Panc1 (cell line): Measurements from ENCODE around the gene ACYP2. TPM values are rescaled to one million over a fixed set of nuclear protein-coding genes. Genes with fewer than 3 reads are reported as not detected.
"Not testable (repeated sequence)": the region's sequence is repeated elsewhere in the genome, so short reads cannot be mapped to it uniquely, and the experiment has no call there.

Experiments
- ATAC-seq: fragments of 200-7000 bp; cut with Tn5 transposase; 2 replicates; pipeline ENCODE4 v1.9.1; 2020; ENCODE audit warnings: mild to moderate bottlenecking, moderate library complexity
- BruUV-seq: library from RNA; stranded (reverse); fragments of 400-500 nt; replicated peaks from 2 replicates; lab custom pipeline; 2021; lab: Mats Ljungman, UMichigan
- CTCF ChIA-PET: fragments of 300-600 bp; sonication (Branson Sonifier 250); formaldehyde crosslinking; loops from one replicate; lab custom pipeline; 2022; ENCODE audit warnings: antibody characterized with exemption; lab: Charles Lee
- POLR2A ChIA-PET: fragments of 300-600 bp; sonication (Branson Sonifier 250); formaldehyde crosslinking; loops from one replicate; lab custom pipeline; 2022; ENCODE audit warnings: antibody characterized with exemption; lab: Charles Lee
- DNase-seq: peaks from one replicate; pipeline ENCODE4 v3.0.0-alpha.2; 2010; ENCODE audit warnings: low read depth, low spot score
- H3K27ac ChIP-seq: 2 replicates; pipeline ENCODE4 v1.5.1; 2011; ENCODE audit warnings: mild to moderate bottlenecking, low read length, inconsistent platforms
- H3K27me3 ChIP-seq: fragments of 200-500 bp; sonication (Bioruptor generic); 2 replicates; pipeline ENCODE4 v1.6.0; 2014; ENCODE audit warnings: low read length, inconsistent platforms; ENCODE audit not compliant: control insufficient read depth, insufficient read depth
- H3K36me3 ChIP-seq: fragments of 200-500 bp; sonication (Bioruptor generic); 2 replicates; pipeline ENCODE4 v1.5.1; 2014; ENCODE audit warnings: inconsistent platforms, mild to moderate bottlenecking, low read length, moderate library complexity; ENCODE audit not compliant: control insufficient read depth, insufficient read depth
- H3K4me1 ChIP-seq: 2 replicates; pipeline ENCODE4 v1.5.1; 2011; ENCODE audit warnings: inconsistent platforms, mild to moderate bottlenecking, low read length, moderate library complexity; ENCODE audit not compliant: control insufficient read depth, insufficient read depth
- H3K4me3 ChIP-seq, 2 experiments: 2 replicates each; pipeline ENCODE4 v1.5.1; 2011 to 2012; ENCODE audit warnings: low read depth in 2 of 2, low read length in 2 of 2, mild to moderate bottlenecking in 2 of 2, inconsistent platforms in 1 of 2, moderate library complexity in 1 of 2
- H3K9me3 ChIP-seq: fragments of 200-500 bp; sonication (Bioruptor generic); 2 replicates; pipeline ENCODE4 v1.5.1; 2014; ENCODE audit warnings: low read depth, mild to moderate bottlenecking, inconsistent platforms, low read length, moderate library complexity; ENCODE audit not compliant: control insufficient read depth, insufficient read depth
- CTCF ChIP-seq: fragments of 450-650 bp; IDR thresholded peaks from 2 replicates; pipeline ENCODE4 v1.5.1; 2017; ENCODE audit warnings: mild to moderate bottlenecking
- POLR2AphosphoS5 ChIP-seq: IDR thresholded peaks from 2 replicates; pipeline ENCODE4 v1.6.1; 2012; ENCODE audit warnings: mild to moderate bottlenecking, low read depth, low read length, moderate library complexity
- REST ChIP-seq, 2 experiments: IDR thresholded peaks; 2 replicates each; pipeline ENCODE4 v1.6.1; 2011 to 2012; ENCODE audit warnings: low read depth in 2 of 2, control low read depth in 1 of 2, low read length in 1 of 2, mild to moderate bottlenecking in 1 of 2, moderate library complexity in 1 of 2; ENCODE audit not compliant: insufficient read depth in 1 of 2
- SIN3A ChIP-seq: IDR thresholded peaks from 2 replicates; pipeline ENCODE4 v1.6.1; 2012; ENCODE audit warnings: low read depth, mild to moderate bottlenecking, low read length, moderate library complexity, borderline replicate concordance; ENCODE audit not compliant: insufficient read depth
- TCF7L2 ChIP-seq: IDR thresholded peaks from 2 replicates; pipeline ENCODE4 v1.6.1; 2011; ENCODE audit warnings: mild to moderate bottlenecking, low read depth, low read length, inconsistent platforms
- in situ Hi-C: cut with HindIII; loops from 2 replicates; pipeline ENCODE4 v1.10.0; 2016; ENCODE audit warnings: low sequenced_read_pairs, low pct_unique_long_range_greater_than_20kb
- intact Hi-C: fragments of 100-400 bp; cut with micrococcal nuclease; formaldehyde crosslinking; loops from one replicate; pipeline ENCODE4 v1.10.0; 2022; ENCODE audit not compliant: unreplicated experiment
- total RNA-seq: library from RNA; stranded (reverse); gene quantifications from one replicate; pipeline ENCODE4 v1.2.1, GENCODE V29; 2021; ENCODE audit not compliant: unreplicated experiment

Gene ACYP2
- total RNA-seq, 1 experiment from 2014 or later = 11.5 TPM

- no TSS peak for BruUV-seq
- TF ChIP-seq CTCF (no peak), TCF7L2 (no peak), REST (IDR thresholded peaks at IDR 0.05; ENCODE audit: insufficient read depth in 1 of 2, low read depth in 2 of 2, low read length in 1 of 2) (no peak), POLR2AphosphoS5 (no peak), SIN3A (no peak)
- Histone ChIP-seq H3K9me3 (no peaks in the 10 kb centered on the region; the same call in 1 of the 2 replicates), H3K27ac (no peak overlapping the region), H3K36me3 (no peaks in the 10 kb centered on the region), H3K4me1 (no peaks in the 10 kb centered on the region), H3K4me3 (no peak overlapping the region), H3K27me3 (peaks cover 2% of the 10 kb centered on the region; the same call in 1 of the 2 replicates)
- POLR2A ChIA-PET = no interaction called here
- intact Hi-C loops = no loop called here
- CTCF ChIA-PET = no interaction called here
- in situ Hi-C loops = no loop called here
- ATAC-seq = no peak
- DNase-seq = no peak
Measured at GRCh38 chr2:54321047-54321446, 205.6 kb downstream of the ACYP2 start.

- H3K4me1 ChIP-seq, H3K9me3 ChIP-seq, BruUV-seq, in situ Hi-C loops, DNase-seq, H3K36me3 ChIP-seq, H3K27me3 ChIP-seq, intact Hi-C loops, POLR2A ChIA-PET, ATAC-seq, CTCF ChIA-PET, H3K4me3 ChIP-seq, H3K27ac ChIP-seq: not testable (repeated sequence)
Measured at GRCh38 chr2:54324517-54324916, 209.1 kb downstream of the ACYP2 start.

- no peak overlapping the region for H3K4me3 ChIP-seq
- BruUV-seq = no TSS peak
- H3K27ac ChIP-seq = no peak overlapping the region
- H3K27me3 ChIP-seq = 0 out of 2 replicates have a peak, but pooled peaks cover 2% of the 10 kb centered on the region
- in situ Hi-C loops = no loop called here
- intact Hi-C loops = no loop called here
- no peaks in the 10 kb centered on the region for H3K9me3 ChIP-seq
- ChIA-PET POLR2A (no interaction called here), CTCF (no interaction called here)
- no peak for TF ChIP-seq CTCF
- TF ChIP-seq REST (IDR thresholded peaks at IDR 0.05; ENCODE audit: insufficient read depth in 1 of 2, low read depth in 2 of 2, low read length in 1 of 2) = no peak
- no peak for TF ChIP-seq TCF7L2
- no peak for TF ChIP-seq POLR2AphosphoS5
- no peak for TF ChIP-seq SIN3A
- ATAC-seq (no peak), DNase-seq (no peak)
- H3K36me3 ChIP-seq = no peaks in the 10 kb centered on the region
- H3K4me1 ChIP-seq = peaks cover 3% of the 10 kb centered on the region; the same call in 1 of the 2 replicates
Measured at GRCh38 chr2:54325148-54325547, 209.7 kb downstream of the ACYP2 start.
